ENCODE data around the gene BRF1. TPM values are rescaled to one million over a fixed set of nuclear protein-coding genes. Genes with fewer than 3 reads are reported as not detected.
A peak's percentile ranks its signal among the peaks of the same experiment; 100 is the strongest.
"Not testable (repeated sequence)": the region's sequence is repeated elsewhere in the genome, so short reads cannot be mapped to it uniquely, and the experiment has no call there.

Gene BRF1
- total RNA-seq, 4 donors from 2014 or later = 22.8 to 46.5 (median 30.7) TPM

GRCh38 chr14:105279642-105280361, 21.0 kb downstream of the BRF1 start:
- ATAC-seq (ENCODE audit: low FRiP score) = no peak
- DNase-seq (ENCODE audit: low spot score) = no peak
- TF ChIP-seq CTCF (IDR thresholded peaks at IDR 0.05) = no peak

DNA sequence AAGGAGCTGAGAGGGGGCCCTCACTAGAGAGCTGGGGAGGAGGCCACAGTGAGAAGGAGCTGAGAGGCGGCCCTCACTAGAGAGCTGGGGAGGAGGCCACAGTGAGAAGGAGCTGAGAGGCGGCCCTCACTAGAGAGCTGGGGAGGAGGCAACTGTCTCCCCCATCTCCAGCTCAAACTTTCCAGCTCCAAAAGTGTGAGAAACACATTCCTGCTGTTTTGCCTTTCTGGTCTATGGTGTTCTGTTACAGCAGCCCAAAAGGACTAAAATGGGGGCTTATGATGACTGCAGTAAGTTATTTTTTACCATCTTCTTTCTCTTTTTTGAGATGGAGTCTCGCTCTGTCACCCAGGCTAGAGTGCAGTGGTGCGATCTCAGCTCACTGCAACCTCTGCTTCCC, 23.4 kb downstream of the BRF1 start:
- not testable (repeated sequence) for ATAC-seq (ENCODE audit: low FRiP score); DNase-seq (ENCODE audit: low spot score)

- TF ChIP-seq CTCF (IDR thresholded peaks at IDR 0.05) = no peak
- ATAC-seq (ENCODE audit: low FRiP score) = peak; percentile 79
- no peak for DNase-seq (ENCODE audit: low spot score)
These were observed 25.4 kb downstream of the BRF1 start for GRCh38 chr14:105275267-105275946.

DNA sequence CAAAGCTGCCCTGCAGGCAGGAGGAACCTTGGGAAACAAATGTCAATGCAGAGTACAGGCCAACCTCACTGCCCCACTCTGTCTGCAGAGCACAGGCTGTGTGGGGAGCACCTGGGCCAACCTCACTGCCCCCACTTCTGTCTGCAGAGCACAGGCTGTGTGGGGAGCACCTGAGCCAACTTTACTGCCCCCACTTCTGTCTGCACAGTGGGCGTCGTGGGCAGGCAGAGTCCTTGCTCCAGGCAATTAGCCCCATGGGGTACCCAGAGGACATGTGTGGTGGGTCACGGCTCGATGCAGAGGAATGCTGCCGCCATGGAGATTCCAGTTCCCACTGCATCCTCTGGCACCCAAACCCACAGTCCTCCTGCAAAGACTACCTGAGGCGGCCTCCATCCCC, 26.2 kb downstream of the BRF1 start:
- no peak for ATAC-seq (ENCODE audit: low FRiP score)
- TF ChIP-seq CTCF (IDR thresholded peaks at IDR 0.05) = no peak

GRCh38 chr14:105273062-105273461, 27.7 kb downstream of the BRF1 start:
- no peak for DNase-seq (ENCODE audit: low spot score)
- no peak for ATAC-seq (ENCODE audit: low FRiP score)
- TF ChIP-seq CTCF (IDR thresholded peaks at IDR 0.05) = no peak

More for the DNA sequence above, 26.2 kb downstream of the BRF1 start:
- DNase-seq (ENCODE audit: low spot score) = no peak

- no peak for TF ChIP-seq CTCF (IDR thresholded peaks at IDR 0.05)
- DNase-seq (ENCODE audit: low spot score) (no peak), ATAC-seq (ENCODE audit: low FRiP score) (no peak)
These were observed 28.2 kb downstream of the BRF1 start for GRCh38 chr14:105272623-105273022.

GRCh38 chr14:105271224-105271890, 29.4 kb downstream of the BRF1 start:
- no peak for ATAC-seq (ENCODE audit: low FRiP score)
- DNase-seq (ENCODE audit: low spot score) = no peak
- TF ChIP-seq CTCF (IDR thresholded peaks at IDR 0.05) = no peak
